ENCODE results near the gene TF. TPM values are rescaled to one million over a fixed set of nuclear protein-coding genes. Genes with fewer than 3 reads are reported as not detected.

The TF gene
- total and polyA plus RNA-seq, 7 donors = 0.10 to 6.6 (median 1.0) TPM

- no peaks in the 10 kb centered on the region for H3K36me3 ChIP-seq (ENCODE audit: insufficient read depth in 1 of 2, low read depth in 1 of 2)
- 87 to 93% (median 89%) methylated on average over 3 of the region's 3 CpGs for WGBS, 3 donors
Observed at GRCh38 chr3:133797396-133798105, 51.4 kb downstream of the TF start.

GRCh38 chr3:133799794-133800585, 53.8 kb downstream of the TF start:
- no peak for TF ChIP-seq CTCF (IDR thresholded peaks at IDR 0.05)

More at GRCh38 chr3:133797396-133798105, 51.4 kb downstream of the TF start:
- ATAC-seq = no peak
- Histone ChIP-seq H3K27me3 (ENCODE audit: insufficient read depth in 3 of 3, low read length in 2 of 3) (no peaks in the 10 kb centered on the region), H3K27ac (no peak overlapping the region), H3K4me3 (no peak overlapping the region), H3K4me1 (no peaks in the 10 kb centered on the region), H3K9me3 (peaks cover 2% of the 10 kb centered on the region)
- no peak for TF ChIP-seq CTCF (IDR thresholded peaks at IDR 0.05)
- intact Hi-C loops (cut with DNase I) = loop anchor here in 1 of 2 donors (10.0 kb wide), 1 partner anchor 133 kb away; the partner anchor contains the start of gene TOPBP1
- DNase-seq = no peak

GRCh38 chr3:133803469-133803868, 57.3 kb downstream of the TF start:
- no peak for DNase-seq
- peaks cover 0 to 14% of the 10 kb centered on the region in 2 donors for H3K36me3 ChIP-seq (ENCODE audit: insufficient read depth in 1 of 2, low read depth in 1 of 2)
- TF ChIP-seq CTCF (IDR thresholded peaks at IDR 0.05) = no peak
- intact Hi-C loops (cut with DNase I) = no loop called here
- WGBS, 3 donors = 88 to 93% (median 90%) methylated on average over 5 of the region's 5 CpGs
- no peaks in the 10 kb centered on the region for H3K4me1 ChIP-seq
- no peak for ATAC-seq
- no peaks in the 10 kb centered on the region for H3K27me3 ChIP-seq (ENCODE audit: insufficient read depth in 3 of 3, low read length in 2 of 3)
- no peak overlapping the region for H3K4me3 ChIP-seq
- no peak overlapping the region for H3K27ac ChIP-seq
- no peaks in the 10 kb centered on the region for H3K9me3 ChIP-seq

More at GRCh38 chr3:133799794-133800585, 53.8 kb downstream of the TF start:
- H3K27ac ChIP-seq = no peak overlapping the region
- H3K4me3 ChIP-seq = no peak overlapping the region
- H3K36me3 ChIP-seq (ENCODE audit: insufficient read depth in 1 of 2, low read depth in 1 of 2) = no peaks in the 10 kb centered on the region
- ATAC-seq = peak; percentile 44 to 66 (median 52)
- no peaks in the 10 kb centered on the region for H3K27me3 ChIP-seq (ENCODE audit: insufficient read depth in 3 of 3, low read length in 2 of 3)
- intact Hi-C loops (cut with DNase I) = loop anchor here in 1 of 2 donors (10.0 kb wide), 1 partner anchor 135 kb away; the partner anchor contains the start of gene TOPBP1
- no peaks in the 10 kb centered on the region for H3K4me1 ChIP-seq
- DNase-seq = no peak
- WGBS, 3 donors = 28 to 44% (median 32%) methylated on average over 7 of the region's 7 CpGs
- H3K9me3 ChIP-seq = no peaks in the 10 kb centered on the region

GRCh38 chr3:133804896-133805295, 58.7 kb downstream of the TF start:
- H3K9me3 ChIP-seq = no peaks in the 10 kb centered on the region
- H3K27me3 ChIP-seq (ENCODE audit: insufficient read depth in 3 of 3, low read length in 2 of 3) = no peaks in the 10 kb centered on the region
- DNase-seq = no peak
- 66 to 71% (median 66%) methylated on average over 4 of the region's 4 CpGs for WGBS, 3 donors
- H3K4me1 ChIP-seq = no peaks in the 10 kb centered on the region
- TF ChIP-seq CTCF (IDR thresholded peaks at IDR 0.05) = no peak
- H3K36me3 ChIP-seq (ENCODE audit: insufficient read depth in 1 of 2, low read depth in 1 of 2) = peaks cover 0 to 28% of the 10 kb centered on the region in 2 donors
- peak overlapping the region; percentile 85 for H3K4me3 ChIP-seq
- ATAC-seq = no peak
- no peak overlapping the region for H3K27ac ChIP-seq
- intact Hi-C loops (cut with DNase I) = loop anchor here in 1 of 2 donors (5.0 kb wide), 1 partner anchor 143 kb away; the partner anchor contains the start of gene TOPBP1

All from psoas muscle (tissue), 8 donors.